HG02852 (cell line): ENCODE results near the gene BRD8.

Source experiments
- ATAC-seq: cut with Tn5 transposase; IDR thresholded peaks from one replicate; pipeline ENCODE4 v1.9.1; 2021; ENCODE audit warnings: mild to moderate bottlenecking, moderate library complexity; ENCODE audit not compliant: unreplicated experiment

Gene BRD8

GRCh38 chr5:138102454-138103318 is 75.7 kb downstream of the BRD8 start:
- ATAC-seq: no peak

- ATAC-seq: no peak
These were observed 81.2 kb downstream of the BRD8 start for GRCh38 chr5:138096997-138097828.

GRCh38 chr5:138096363-138096762 is 82.1 kb downstream of the BRD8 start:
- no peak for ATAC-seq

- no peak for ATAC-seq
These were observed 83.1 kb downstream of the BRD8 start for GRCh38 chr5:138095100-138095907.

DNA sequence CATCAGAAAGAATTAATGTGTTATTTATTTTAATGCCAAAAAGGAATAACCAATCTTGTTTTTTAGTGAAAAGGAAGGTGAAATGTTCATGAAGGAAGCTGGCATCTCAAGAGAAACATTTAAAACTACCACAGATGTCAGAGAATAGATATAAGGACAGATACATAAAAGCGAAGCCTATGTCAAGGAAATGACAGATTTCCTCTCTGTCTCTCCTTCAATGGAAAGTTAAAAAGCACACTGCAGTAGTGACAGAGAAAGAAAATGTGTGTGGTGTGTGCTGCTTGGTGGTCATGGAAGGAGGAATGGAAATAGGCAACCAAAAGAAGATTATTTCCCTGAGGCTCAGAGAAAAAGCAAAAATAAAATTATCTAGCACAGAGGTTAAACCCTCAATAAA is 85.4 kb downstream of the BRD8 start:
- no peak for ATAC-seq

DNA sequence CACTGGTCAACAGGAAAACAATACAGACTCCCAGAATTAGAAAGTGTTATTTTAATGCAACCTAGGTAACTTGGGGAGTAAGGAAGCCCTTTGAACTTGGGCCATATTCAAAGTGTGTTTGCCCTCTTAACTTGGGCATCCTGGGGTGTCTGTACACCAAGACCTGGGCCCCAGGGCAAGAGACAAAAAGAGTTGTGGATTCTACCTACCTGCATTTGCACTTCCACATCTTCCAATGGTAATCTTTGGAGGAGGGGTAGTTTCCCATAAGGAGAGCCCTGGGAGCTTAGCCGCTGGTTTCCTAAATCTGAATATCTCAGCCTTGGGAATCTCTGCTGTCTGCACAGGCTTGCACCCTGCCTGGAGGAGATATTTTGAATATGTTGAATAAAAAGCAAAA is 86.1 kb downstream of the BRD8 start:
- ATAC-seq: no peak

- ATAC-seq: no peak
These were observed 86.7 kb downstream of the BRD8 start for GRCh38 chr5:138091685-138092084.
